Measurements from ENCODE around the gene FES.
"Not testable (repeated sequence)": the region's sequence is repeated elsewhere in the genome, so short reads cannot be mapped to it uniquely, and the experiment has no call there.

Gene FES

DNA sequence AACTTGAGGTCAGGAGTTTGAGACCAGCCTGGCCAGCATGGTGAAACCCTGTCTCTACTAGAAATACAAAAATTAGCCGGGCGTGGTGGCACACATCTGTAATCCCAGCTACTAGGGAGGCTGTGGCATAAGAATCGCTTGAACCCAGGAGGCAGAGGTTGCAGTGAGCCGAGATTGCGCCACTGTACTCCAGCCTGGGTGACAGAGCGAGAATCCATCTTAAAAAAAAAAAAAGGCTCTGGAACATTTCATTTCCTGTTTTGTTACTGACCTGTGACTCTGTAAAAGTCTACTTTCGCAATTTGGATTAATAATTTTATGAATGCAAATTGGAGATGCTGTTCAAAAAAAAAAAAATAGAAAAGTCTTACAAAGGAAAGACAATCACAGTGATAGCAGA, 43.8 kb downstream of the FES start:
- DNase-seq = not testable (repeated sequence)

- peak in 1 of 51 donors; percentile 27 for DNase-seq
These were observed 45.1 kb downstream of the FES start for GRCh38 chr15:90929246-90930019.

- DNase-seq = no peak
These were observed 46.7 kb downstream of the FES start for GRCh38 chr15:90930861-90931574.

- peak in 1 of 51 donors; percentile 13 for DNase-seq
These were observed 47.2 kb downstream of the FES start for GRCh38 chr15:90931575-90931827.

- peak in 50 of 51 donors; percentile 27 to 92 (median 72) for DNase-seq
These were observed 47.7 kb downstream of the FES start, which contains the start of gene HDDC3 for GRCh38 chr15:90931828-90932659. HDDC3 (minus strand) TSS chr15:90932549; CDS start chr15:90932540, 9 bp downstream.

GRCh38 chr15:90932660-90932991, 48.3 kb downstream of the FES start:
- DNase-seq = no peak

DNA sequence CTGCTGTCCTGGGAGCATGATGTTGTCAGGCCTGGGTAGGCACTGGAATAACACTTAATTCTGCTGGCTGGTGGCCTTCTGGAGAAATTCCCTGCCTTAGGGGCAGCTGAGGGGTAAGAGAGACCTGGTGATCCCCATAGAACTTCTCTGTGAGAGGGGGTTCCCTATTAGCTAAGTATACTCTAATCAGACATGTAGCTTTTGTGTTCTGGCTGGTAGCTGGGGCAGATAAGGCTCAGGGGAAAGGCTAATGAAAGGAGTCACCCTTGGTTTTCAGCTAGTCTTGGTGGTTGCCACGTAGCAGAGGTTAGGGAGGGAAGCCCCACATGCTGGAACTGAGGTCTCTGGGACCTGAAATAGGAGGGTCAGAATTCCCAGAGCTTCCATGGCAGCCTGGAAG, 49.0 kb downstream of the FES start:
- no peak for DNase-seq

GRCh38 chr15:90934256-90934948, 50.1 kb downstream of the FES start:
- peak; percentile 17 to 91 (median 69) for DNase-seq

- peak; percentile 34 to 93 (median 82) for DNase-seq
These were observed 50.8 kb downstream of the FES start, which contains the start of gene UNC45A for GRCh38 chr15:90934949-90935751. UNC45A (plus strand) TSS chr15:90935285; CDS start chr15:90935325, 40 bp downstream.

GRCh38 chr15:90936823-90937222, 52.5 kb downstream of the FES start:
- DNase-seq = no peak

DNA sequence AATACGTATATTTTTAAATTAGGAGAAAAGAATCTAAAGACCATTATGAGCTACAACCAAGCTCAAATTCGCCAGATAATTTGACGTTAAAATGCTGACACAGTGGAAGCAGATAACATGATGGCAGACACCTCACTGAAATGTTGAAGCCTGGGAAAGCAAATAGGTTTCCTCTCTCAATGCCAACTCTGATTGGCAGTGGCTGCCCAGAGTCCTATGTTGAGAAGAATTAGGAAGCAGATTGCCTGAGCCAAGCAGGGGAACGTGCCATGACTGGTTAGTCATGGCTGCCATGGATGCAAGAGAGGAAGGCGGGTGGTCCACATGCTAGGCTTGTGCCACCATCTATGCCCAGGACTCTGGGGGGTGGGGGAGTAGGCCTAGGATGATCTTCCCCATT, 54.0 kb downstream of the FES start:
- no peak for DNase-seq

DNA sequence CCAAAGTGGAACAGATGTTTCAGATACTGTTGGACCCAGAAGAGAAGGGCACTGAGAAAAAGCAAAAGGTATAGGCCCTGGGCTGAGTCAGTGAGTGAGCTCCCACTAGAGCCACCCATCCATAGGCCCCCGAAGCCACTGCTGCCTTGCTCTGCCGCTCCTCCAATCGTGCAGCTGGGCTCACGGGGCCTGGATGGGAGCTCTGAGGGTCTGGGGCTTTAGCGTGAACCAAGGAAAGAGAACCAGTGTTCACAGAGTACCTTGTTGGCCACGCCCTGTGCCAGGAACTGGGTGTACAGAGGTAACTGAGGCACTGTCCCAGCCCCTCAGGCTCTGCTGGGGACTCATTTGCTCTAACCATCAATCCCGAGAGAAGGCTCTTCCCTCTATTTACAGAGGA, 55.5 kb downstream of the FES start:
- no peak for DNase-seq

DNA sequence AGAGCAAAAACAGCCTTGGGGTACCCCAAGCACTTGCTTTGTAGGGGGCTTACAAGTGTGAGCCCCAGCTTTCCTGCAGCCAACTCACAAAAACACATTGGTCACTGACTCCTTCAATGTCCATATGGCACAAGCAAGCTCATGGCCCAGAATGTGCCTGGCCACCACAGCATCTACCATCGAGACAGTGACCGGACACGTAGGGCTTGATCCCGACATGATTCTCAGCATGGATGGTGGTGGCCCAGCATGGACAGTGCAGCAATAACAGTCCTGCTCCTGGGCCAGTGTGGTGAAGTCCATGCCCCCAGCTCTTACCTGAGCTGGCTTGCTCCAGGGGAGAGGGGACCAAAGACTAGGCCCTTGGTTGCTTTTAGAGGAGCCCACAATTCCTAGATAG, 56.7 kb downstream of the FES start:
- no peak for DNase-seq

GRCh38 chr15:90942354-90943120, 58.2 kb downstream of the FES start:
- DNase-seq = no peak

DNA sequence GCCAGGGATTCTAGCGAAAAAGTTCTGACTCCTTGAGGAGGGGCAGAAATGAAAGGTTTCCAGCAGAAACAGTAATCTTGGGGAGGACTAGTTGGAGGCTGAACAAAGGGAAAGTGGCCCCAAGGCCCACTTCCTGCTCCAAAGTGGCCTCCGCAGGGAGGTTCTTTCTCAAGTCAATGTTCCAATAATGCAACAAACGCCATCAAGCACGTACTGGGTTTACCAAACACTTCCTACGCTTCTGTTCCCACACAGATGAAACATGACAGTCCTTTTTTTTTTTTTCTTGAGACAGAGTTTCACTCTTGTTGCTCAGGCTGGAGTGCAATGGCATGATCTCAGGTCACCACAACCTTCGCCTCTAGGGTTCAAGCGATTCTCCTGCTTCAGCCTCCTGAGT, 60.8 kb downstream of the FES start:
- DNase-seq = no peak

All from hypothalamus (tissue), 51 donors.